DMS153 treated with DMSO at 0.1 percent for 48 hours (cell line): Measurements from ENCODE around the gene NPLOC4.
A peak's percentile ranks its signal among the peaks of the same experiment; 100 is the strongest.
"Not testable (repeated sequence)": the region's sequence is repeated elsewhere in the genome, so short reads cannot be mapped to it uniquely, and the experiment has no call there.

Experiments
- DNase-seq: peaks from one replicate; lab custom pipeline; 2025; ENCODE audit not compliant: unreplicated experiment; lab: John Stamatoyannopoulos, UW

Gene NPLOC4

DNA sequence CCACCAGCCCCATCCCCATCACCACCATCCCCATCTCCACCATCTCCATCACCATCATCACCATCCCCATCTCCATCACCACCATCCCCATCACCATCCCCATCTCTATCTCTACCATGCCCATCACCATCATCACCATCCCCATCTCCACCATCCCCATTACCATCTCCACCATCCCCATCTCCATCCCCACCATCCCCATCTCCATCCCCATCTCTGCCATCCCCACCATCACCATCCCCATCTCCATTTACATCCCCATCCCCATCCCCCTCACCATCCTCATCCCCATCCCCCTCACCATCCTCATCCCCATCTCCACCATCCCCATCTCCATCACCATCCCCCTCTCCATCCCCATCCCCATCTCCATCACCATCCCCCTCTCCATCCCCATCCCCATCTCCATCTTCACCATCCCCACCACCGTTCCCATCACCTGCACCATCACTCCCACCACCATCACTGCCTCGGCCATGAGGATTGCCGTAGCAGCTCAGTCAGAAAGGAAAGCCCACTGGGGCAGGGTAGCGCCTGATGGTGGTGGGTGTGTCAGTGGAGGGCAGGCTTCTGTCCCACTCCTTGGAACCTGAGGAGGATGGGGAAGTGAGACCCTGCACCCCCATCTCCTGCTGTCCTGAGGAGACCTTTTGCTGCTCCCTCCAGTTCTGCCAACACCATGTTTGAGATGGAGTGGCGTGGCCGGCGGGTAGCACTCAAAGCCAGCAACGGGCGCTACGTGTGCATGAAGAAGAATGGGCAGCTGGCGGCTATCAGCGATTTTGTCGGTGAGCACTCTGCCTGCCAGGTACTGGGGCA is 101.2 kb downstream of the NPLOC4 start:
- DNase-seq: no peak

DNA sequence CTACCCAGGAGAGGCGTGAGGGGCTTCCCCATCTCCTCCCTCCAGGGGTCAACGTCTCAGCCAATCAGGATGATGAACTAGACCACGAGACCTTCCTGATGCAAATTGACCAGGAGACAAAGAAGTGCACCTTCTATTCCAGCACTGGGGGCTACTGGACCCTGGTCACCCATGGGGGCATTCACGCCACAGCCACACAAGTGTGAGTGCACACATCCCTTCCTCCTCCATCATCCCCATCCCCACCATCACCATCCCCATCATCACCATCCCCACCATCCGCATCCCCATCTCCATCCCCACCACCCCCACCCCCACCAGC is 101.9 kb downstream of the NPLOC4 start:
- DNase-seq: no peak

DNA sequence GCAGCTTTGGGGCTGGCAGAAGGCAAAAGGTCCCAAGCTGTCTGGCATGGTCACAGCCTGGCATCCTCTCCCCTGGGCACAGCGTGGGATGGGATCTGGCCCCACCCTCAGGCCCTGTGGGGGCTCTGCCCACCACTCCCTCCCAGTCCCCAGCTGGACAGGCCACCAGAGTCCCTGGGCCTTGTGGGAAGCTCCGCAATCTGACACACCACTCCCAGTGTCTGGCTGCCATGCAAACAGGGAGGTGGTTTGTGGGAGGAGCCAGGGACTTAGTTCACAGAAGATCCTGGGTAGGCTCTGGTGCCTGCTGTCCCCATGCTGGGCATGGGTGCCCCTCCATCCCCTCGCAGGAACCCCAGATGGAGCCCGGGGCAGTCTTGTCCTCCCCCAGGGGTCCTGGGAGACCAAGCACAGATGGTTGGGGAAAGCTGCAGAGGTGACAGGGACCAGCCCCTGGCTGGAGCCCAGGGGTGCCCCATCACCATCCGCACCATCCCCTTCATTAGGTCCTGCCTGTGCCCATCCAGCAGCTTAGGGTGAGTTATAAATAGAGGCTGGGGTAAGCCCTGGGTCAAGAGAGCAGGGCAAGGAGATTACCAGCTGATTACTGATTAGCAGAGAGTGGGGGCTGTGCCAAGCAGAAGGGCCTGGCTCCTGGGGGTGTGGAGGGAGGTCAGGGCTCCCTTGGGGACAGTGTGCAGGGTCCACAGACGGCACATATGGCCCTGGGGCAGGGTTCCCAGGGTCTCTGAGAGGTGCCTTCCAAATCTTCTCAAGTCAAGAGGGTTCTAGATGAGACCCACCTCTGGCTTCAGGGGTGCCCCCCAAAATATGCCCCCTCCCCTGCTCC is 102.5 kb downstream of the NPLOC4 start:
- no peak for DNase-seq

DNA sequence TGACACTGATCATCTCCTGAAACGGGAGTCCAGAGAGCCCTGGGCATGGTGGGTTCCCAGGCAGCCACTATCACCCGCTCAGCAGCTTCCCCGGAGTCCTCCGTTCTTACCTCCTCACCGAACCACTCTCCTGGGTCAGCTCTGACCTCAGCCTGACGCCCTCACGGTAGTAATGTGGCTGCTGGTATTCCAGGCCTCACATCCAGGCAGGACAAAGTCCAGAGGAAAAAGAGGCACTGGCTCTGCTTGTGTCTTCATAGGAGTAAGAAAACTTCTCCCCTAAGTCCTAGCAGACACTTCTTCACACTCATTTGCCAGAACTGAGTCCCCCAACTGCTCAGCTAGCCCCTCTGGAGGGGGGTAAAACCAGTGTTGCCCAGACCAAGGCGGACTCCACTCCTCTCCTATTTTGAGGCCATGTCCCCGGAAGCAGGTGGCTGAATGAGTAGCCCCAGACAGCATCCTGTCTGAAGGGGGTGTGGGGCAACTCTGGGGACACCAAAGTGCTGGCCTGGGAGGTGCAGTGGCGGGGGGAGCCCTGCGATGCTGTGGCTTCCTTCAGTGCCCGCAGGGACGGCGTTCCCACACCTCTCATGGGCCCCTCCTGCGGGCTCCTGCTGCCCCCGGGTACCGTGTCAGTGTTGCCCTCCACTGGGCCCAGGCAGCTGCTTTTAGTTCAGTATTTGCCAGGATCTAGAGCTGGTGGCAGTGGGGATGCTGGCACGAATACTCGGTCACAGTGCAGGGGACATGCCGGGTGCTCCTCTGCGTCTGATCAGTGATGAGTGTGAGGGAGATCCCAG is 103.4 kb downstream of the NPLOC4 start:
- no peak for DNase-seq

DNA sequence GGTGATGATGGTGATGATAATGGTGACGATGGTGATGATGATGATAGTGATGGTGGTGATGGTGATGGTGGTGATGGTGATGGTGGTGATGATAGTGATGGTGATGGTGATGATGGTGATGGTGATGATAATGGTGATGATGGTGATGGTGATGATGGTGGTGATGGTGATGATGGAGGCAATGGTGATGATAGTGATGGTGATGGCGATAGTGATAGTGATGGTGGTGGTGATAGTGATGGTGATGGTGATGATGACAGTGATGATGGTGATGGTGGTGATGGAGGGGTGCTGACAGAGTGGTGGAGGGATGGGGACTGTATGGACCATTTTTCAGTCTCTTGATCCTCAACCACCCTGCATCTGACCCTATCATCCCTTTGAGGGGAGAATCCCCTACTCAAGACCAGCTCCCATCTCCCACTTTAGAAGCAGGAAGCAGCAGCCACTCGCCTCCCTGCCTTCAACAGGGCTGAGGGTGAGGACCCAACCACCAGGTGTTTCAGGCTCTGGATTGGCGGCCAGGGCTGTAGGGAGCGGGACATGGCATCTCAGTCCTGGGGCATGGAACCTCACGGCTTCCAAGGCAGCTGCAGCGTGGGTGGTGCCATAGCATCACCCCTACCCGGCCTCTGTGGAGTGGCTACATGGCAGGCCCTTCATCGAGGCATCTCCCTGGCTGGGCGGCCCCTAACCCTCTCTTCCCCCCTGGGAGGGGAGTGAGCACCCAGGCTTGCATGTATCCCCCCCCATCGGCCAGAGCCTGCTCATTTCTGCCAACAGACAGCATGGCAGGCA is 104.2 kb downstream of the NPLOC4 start:
- no peak for DNase-seq

DNA sequence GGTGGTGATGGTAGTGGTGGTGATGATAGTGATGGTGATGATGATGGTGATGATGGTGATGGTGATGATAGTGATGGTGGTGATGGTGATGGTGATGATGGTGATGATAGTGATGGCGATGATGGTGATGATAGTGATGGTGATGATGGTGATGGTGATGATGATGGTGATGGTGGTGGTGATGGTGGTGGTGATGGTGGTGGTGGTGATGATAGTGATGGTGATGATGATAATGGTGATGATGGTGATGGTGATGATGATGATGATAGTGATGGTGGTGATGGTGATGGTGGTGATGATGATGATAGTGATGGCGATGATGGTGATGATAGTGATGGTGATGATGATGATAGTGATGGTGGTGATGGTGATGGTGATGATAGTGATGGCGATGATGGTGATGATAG is 104.9 kb downstream of the NPLOC4 start:
- DNase-seq: not testable (repeated sequence)

DNA sequence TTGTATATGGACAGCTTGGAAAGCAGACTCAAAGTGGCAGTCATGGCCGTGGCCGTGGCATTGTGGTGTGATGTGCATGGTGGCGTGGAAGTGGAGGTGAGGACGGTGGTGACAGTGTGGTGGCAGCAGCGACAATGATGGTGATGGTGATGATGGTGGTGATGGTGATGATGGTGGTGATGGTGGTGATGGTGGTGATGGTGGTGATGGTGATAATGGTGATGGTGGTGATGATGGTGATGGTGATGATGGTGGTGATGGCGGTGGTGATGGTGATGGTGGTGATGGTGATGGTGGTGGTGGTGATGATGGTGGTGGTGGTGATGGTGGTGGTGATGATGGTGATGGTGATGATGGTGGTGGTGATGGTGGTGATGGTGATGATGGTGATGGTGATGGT is 105.9 kb downstream of the NPLOC4 start:
- not testable (repeated sequence) for DNase-seq

DNA sequence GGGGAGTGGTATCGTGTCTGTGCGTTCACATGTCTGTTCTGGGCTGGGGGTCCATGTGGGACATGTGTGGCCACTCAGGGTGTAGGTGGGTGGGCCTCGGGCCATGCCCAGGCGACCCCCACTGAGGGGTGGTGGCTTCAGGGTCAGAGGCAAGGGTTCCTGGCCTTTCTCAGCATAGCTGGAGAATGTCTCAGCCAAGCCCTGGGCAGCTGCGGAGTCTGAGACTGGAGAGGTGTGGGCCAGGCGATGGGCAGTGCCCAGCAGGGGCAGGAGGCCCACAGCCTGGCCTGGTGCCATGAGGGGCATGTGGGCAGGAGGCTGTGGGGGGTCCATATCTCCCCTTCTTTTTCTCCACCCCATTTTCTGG is 107.5 kb downstream of the NPLOC4 start:
- DNase-seq: no peak

DNA sequence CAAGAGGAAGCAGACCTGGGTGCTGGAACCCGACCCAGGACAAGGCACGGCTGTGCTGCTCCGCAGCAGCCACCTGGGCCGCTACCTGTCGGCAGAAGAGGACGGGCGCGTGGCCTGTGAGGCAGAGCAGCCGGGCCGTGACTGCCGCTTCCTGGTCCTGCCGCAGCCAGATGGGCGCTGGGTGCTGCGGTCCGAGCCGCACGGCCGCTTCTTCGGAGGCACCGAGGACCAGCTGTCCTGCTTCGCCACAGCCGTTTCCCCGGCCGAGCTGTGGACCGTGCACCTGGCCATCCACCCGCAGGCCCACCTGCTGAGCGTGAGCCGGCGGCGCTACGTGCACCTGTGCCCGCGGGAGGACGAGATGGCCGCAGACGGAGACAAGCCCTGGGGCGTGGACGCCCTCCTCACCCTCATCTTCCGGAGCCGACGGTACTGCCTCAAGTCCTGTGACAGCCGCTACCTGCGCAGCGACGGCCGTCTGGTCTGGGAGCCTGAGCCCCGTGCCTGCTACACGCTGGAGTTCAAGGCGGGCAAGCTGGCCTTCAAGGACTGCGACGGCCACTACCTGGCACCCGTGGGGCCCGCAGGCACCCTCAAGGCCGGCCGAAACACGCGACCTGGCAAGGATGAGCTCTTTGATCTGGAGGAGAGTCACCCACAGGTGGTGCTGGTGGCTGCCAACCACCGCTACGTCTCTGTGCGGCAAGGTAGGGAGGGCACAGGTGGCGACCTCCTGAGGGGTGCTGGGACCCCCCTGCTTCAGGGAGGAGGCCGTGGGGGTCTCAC is 108.1 kb downstream of the NPLOC4 start:
- peak; percentile 18 for DNase-seq

DNA sequence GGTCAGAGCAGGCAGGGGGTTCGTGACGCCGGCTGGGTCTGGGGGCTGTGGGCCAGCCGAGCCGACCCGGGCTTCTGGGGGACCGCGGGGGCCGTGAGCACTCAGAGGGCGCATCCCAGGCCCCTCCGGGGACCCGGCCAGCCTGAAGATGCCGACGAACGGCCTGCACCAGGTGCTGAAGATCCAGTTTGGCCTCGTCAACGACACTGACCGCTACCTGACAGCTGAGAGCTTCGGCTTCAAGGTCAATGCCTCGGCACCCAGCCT is 108.6 kb downstream of the NPLOC4 start:
- no peak for DNase-seq

DNA sequence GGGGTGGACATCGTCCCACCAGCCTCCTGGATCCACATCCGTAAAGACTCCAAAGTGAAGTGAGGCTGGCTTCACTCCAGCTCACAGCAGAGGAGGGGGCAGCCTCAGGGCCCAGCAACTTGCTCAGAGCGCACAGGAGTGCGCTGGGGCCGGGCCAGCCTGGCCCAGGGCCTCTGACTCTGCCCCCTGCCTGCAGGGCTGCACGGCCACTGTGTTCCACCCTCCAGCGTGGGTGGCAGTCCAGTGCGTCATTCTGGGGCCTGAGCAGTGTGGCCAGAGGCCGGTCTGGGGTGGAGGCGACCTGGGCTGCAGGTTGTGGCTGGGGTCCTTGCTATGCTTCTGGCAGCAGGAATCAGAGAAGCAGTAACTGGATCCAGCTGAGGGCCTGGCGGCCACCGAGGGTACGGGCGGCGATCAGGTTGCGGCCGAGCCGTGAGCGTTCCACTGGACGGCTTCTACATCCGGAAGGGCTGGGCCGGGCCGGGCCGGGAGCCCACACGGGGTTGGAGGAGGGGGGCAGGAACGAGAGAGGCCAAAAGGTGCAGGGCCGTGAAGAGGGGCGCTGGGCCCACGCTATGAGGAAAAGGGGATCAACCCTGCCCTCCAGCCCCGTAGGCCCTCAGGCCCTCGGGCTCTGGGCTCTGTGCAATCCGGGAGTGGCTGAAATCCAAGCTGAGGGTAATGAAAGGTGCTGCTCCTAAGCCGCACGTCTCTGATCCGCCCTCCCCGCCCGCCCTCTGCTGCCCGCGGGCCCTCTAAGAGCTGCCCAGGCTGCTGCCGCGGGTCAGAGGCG is 109.1 kb downstream of the NPLOC4 start, which contains the start of gene FSCN2:
Gene FSCN2 (plus strand): TSS at position 787 of the 793 bp plus-strand sequence. CDS start 155 bp downstream, outside the sequence.
- no peak for DNase-seq

DNA sequence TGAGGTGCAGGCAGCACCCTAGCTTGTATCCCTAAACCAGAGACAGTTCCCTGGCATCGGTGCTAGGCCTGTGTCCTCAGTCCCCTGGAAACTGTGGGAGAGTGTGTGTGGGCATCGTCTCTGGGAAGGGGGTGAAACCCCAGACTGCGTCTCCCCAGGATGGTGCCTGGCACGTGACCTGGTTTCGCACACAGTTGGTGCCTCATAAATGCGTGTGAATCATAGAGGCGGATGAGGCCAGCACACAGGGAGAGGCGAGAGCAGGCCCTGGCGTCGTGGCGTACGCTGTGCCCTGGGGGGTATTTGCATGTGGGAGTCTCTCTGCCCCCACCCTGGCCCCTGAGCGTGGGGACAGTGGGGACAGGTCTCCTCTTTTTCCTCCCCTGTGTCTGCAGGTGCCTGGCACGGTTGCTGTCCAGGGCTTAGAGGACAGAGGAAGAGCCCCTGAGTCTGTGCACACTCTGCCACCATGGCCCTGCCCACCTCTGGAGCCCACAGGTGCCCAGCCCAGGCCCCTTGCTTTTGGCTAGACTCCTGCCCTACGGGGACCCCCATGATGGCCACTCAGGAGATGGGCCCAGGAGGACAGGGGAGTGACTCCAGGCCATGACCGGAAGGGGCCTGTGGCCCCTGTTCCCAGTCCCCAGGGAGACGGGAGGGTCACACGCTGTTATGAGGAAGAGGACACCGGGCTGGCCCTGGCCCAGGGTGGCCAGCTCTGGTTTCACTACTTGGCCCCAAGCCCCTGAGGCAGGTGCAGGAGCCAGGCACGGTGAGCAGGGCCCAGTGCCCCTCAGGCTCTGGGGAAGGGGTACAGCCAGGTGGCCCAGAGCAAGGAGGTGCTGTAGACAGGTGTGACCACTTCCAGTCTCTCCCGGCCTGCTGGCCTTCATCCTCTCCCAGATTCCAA is 110.0 kb downstream of the NPLOC4 start:
- DNase-seq: no peak

DNA sequence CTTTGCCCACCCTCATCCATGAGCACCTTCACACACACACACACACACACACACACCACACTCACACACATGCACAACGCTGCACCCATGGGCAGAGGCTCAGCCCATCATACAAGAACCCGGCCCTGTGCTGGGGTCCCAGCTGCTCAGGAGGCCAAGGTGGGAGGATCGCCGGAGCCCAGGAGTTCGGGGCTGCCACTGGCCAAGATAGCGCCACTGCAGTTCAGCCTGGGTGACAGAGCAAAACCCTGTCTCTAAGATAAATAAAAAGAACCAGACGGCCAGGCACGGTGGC is 112.1 kb downstream of the NPLOC4 start:
- no peak for DNase-seq

DNA sequence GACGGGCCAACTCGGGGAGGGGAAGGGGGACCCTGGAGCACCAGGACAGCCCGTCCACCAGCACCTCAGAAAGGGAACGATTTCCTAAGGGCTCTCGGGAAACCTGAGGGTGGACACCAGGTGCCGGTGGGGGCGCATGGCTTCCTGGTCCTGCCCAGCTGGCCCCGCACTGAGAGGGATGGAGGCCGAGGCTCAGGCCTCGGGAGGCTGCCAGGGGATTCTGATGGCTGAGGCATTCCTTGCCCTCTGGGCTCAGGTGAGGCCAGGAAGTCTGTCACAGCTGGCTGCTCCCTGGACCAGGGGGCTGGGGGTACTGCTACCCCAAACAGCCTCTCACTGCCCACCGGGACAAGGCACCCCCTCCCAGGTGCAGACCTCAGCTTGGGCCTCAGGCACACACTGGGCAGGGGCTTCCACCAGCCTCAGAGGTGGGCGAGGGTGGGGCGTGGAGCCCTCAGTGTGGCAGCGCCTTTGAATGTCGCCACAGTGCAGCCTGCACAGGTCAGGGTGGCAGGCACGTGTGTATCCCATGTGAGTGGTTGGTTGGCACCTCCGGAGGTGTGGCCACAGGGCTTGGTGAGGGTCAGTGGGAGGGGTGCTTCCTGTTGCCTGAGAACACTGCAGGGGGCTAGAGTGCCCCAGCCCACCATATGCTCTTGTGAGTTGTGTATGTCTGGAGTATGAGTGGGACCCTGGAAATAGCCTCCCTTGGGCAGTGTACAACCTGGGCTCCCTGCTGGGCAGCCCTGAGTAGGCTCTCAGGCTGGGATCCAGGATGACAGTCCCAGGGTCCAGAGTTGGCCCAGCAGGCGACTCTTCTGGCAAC is 112.7 kb downstream of the NPLOC4 start:
- no peak for DNase-seq

DNA sequence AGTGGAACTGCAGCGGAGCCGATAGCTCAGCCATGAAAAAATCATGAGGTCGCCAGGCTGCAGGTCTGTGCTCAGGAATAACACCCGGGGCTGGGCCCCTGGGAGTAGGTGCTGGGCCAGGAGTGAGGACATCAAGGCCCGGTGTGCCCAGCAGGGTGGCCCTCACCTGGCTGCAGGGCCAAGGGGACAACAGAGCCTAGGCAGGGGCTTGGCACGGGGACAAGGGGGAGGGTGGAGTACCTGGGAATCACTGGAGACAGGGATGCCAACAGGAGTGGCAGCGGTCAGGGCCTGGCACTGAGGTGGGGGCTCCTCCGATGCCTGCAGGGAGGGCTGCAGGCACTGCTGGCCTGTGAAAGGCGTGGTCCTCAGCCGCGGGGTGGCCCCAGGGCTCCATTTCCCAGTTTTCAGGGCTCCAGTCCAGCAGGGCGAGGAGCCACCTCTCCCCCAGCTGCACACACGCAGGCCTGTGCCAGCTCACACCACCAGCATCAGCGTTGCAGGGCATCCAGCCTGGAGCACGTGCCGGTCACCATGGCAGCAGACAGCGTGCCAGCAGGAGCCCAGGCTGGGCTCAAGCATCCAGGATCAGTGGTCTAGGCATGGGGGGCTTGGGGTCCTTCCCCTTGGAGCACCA is 113.4 kb downstream of the NPLOC4 start:
- DNase-seq: peak; percentile 21

DNA sequence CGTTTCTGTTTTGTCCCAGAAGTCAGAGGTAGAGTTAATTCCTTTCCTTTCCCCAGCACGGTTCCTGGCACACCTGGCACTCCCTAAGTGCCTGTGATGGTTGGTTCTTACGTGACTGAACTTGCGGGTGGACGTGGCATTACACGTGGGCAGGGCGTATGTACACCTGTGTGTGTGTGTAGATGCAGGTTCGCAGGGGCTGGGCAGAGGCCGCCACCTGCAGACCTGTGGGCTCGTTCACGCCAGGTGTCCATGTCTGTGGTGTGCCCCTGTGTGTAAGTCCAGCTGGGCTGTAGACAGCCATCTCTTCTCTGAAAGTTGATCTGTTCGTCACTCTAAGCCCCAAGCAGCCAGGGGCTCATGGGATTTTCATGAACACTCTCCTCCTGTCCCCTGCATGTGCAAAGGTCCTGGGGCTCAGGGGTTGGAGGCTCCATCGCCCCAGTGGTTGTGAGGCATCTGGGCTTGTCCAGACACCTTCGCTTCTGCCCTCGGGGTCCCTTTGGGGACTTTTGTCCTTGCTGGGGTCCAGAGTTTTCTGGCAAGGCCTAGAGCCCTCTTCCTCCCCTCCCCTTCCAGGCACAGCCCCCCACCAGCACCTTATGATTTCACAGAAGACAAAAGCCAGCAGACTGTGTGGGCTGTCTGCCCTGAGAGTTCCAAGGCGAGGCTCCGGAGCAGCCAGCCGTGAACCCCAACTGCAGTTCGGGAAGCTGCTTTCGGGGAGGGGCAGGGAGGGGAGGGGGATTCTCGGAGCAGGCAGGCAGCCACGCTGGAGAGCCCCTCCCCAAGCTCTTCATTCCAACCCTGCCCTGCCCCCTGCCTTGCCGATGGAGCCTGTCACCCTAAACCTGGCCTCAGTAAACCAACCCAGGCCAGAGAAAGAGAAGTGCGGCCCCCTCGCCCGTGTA is 114.2 kb downstream of the NPLOC4 start:
- DNase-seq: no peak
